Muscle of leg (tissue), 11 donors: ENCODE data around the gene TLN1. TPM values are rescaled to one million over a fixed set of nuclear protein-coding genes. Genes with fewer than 3 reads are reported as not detected.

Experiments used
- DNase-seq: peaks from one replicate; pipeline ENCODE4 v3.0.0; 2013
- H3K27ac ChIP-seq: one replicate; pipeline ENCODE4 v1.5.1; 2013; ENCODE audit warnings: mild to moderate bottlenecking, low read length, control low read depth
- H3K27me3 ChIP-seq: one replicate; pipeline ENCODE4 v1.6.1; 2013; ENCODE audit warnings: low read length; ENCODE audit not compliant: control insufficient read depth, insufficient read depth
- H3K36me3 ChIP-seq: one replicate; pipeline ENCODE4 v1.6.1; 2013; ENCODE audit warnings: low read length; ENCODE audit not compliant: control insufficient read depth, insufficient read depth
- H3K4me1 ChIP-seq: one replicate; pipeline ENCODE4 v1.6.1; 2013; ENCODE audit warnings: low read length; ENCODE audit not compliant: control insufficient read depth, insufficient read depth
- H3K4me3 ChIP-seq: one replicate; pipeline ENCODE4 v1.5.1; 2013; ENCODE audit warnings: low read length, control low read depth
- H3K9me3 ChIP-seq: replicated peaks from 2 replicates; pipeline ENCODE4 v1.6.1; 2013; ENCODE audit warnings: low read depth, low read length; ENCODE audit not compliant: control insufficient read depth
- WGBS: methylation state at CpG from one replicate; pipeline ENCODE4 v1.1.5; 2013; ENCODE audit warnings: missing lambda C conversion rate; ENCODE audit not compliant: insufficient coverage; 5-methylcytosine and 5-hydroxymethylcytosine counted together
- polyA plus RNA-seq, 8 donors: library from polyadenylated mRNA; unstranded; fragments of 120-200 nt; gene quantifications; one replicate each; pipeline versions ENCODE4 v1.2.1 to v1.2.3, GENCODE V29; 2013; ENCODE audit warnings: inconsistent platforms in 1 of 8, low replicate concordance in 1 of 8; ENCODE audit not compliant: insufficient read length in 8 of 8, insufficient read depth in 1 of 8
- total RNA-seq: library from RNA; stranded (reverse); fragments of 120-200 nt; gene quantifications from one replicate; pipeline ENCODE4 v1.2.4, GENCODE V29; 2013

TLN1 gene
- total and polyA plus RNA-seq, 9 donors, result 78.0 to 133 (median 115) TPM

GRCh38 chr9:35667939-35668338 lies 64.1 kb downstream of the TLN1 start:
- no peak overlapping the region for H3K4me3 ChIP-seq
- WGBS, result 100% methylated on average over 1 of the region's 3 CpGs
- peaks cover 4% of the 10 kb centered on the region for H3K36me3 ChIP-seq
- no peaks in the 10 kb centered on the region for H3K9me3 ChIP-seq
- H3K27me3 ChIP-seq, result no peaks in the 10 kb centered on the region
- DNase-seq, result no peak
- H3K27ac ChIP-seq, result no peak overlapping the region
- peaks cover 19% of the 10 kb centered on the region for H3K4me1 ChIP-seq

- no peak overlapping the region for H3K27ac ChIP-seq
- peaks cover 16% of the 10 kb centered on the region for H3K36me3 ChIP-seq
- no peaks in the 10 kb centered on the region for H3K9me3 ChIP-seq
- no peak overlapping the region for H3K4me3 ChIP-seq
- no peaks in the 10 kb centered on the region for H3K27me3 ChIP-seq
- no peak for DNase-seq
- WGBS, result 90% methylated on average over 4 of the region's 5 CpGs
- H3K4me1 ChIP-seq, result peaks cover 31% of the 10 kb centered on the region
Measured at GRCh38 chr9:35666549-35666948, 65.4 kb downstream of the TLN1 start.

GRCh38 chr9:35666045-35666444 lies 66.0 kb downstream of the TLN1 start:
- Histone ChIP-seq H3K27me3 (no peaks in the 10 kb centered on the region), H3K4me3 (no peak overlapping the region), H3K4me1 (peaks cover 36% of the 10 kb centered on the region), H3K36me3 (peaks cover 21% of the 10 kb centered on the region), H3K9me3 (no peaks in the 10 kb centered on the region), H3K27ac (no peak overlapping the region)
- no CpG with 5 or more reads among the region's 1 CpG for WGBS
- no peak for DNase-seq

GRCh38 chr9:35665471-35665818 lies 66.5 kb downstream of the TLN1 start:
- Histone ChIP-seq H3K4me3 (peak overlapping the region; percentile 61), H3K9me3 (no peaks in the 10 kb centered on the region), H3K4me1 (peaks cover 42% of the 10 kb centered on the region), H3K36me3 (peaks cover 27% of the 10 kb centered on the region), H3K27ac (no peak overlapping the region), H3K27me3 (no peaks in the 10 kb centered on the region)
- DNase-seq, result no peak
- WGBS, result 0% methylated on average over 2 of the region's 5 CpGs

- Histone ChIP-seq H3K27me3 (no peaks in the 10 kb centered on the region), H3K36me3 (peaks cover 33% of the 10 kb centered on the region), H3K9me3 (no peaks in the 10 kb centered on the region), H3K4me3 (peak within 1 kb of the TSS; percentile 61), H3K27ac (peak within 1 kb of the TSS; percentile 25), H3K4me1 (peaks cover 46% of the 10 kb centered on the region)
- DNase-seq, result peak; percentile 89
- WGBS, result 4% methylated on average over 55 of the region's 58 CpGs
Measured at GRCh38 chr9:35664531-35665470, 67.2 kb downstream of the TLN1 start, which contains the start of gene ARHGEF39. TSS of gene ARHGEF39 (minus strand) at chr9:35665195. CDS start at chr9:35665169, 26 bp downstream.

- peaks cover 33% of the 10 kb centered on the region for H3K36me3 ChIP-seq
- no peaks in the 10 kb centered on the region for H3K9me3 ChIP-seq
- H3K4me1 ChIP-seq, result peaks cover 53% of the 10 kb centered on the region
- H3K27me3 ChIP-seq, result no peaks in the 10 kb centered on the region
- no peak overlapping the region for H3K4me3 ChIP-seq
- no peak overlapping the region for H3K27ac ChIP-seq
- no peak for DNase-seq
- WGBS, result 88% methylated on average over 7 of the region's 7 CpGs
Measured at GRCh38 chr9:35662437-35662836, 69.6 kb downstream of the TLN1 start.

GRCh38 chr9:35661756-35662350 lies 70.1 kb downstream of the TLN1 start:
- DNase-seq, result no peak
- no peak overlapping the region for H3K4me3 ChIP-seq
- H3K27me3 ChIP-seq, result no peaks in the 10 kb centered on the region
- no peaks in the 10 kb centered on the region for H3K9me3 ChIP-seq
- H3K36me3 ChIP-seq, result peaks cover 33% of the 10 kb centered on the region
- peaks cover 58% of the 10 kb centered on the region for H3K4me1 ChIP-seq
- H3K27ac ChIP-seq, result peak overlapping the region; percentile 62
- WGBS, result 75% methylated on average over 2 of the region's 3 CpGs

- no peaks in the 10 kb centered on the region for H3K27me3 ChIP-seq
- 58% methylated on average over 7 of the region's 9 CpGs for WGBS
- no peaks in the 10 kb centered on the region for H3K9me3 ChIP-seq
- peaks cover 33% of the 10 kb centered on the region for H3K36me3 ChIP-seq
- DNase-seq, result no peak
- H3K27ac ChIP-seq, result peak overlapping the region; percentile 64
- peaks cover 57% of the 10 kb centered on the region for H3K4me1 ChIP-seq
- no peak overlapping the region for H3K4me3 ChIP-seq
Measured at GRCh38 chr9:35660966-35661415, 71.0 kb downstream of the TLN1 start.

GRCh38 chr9:35659340-35659739 lies 72.7 kb downstream of the TLN1 start:
- DNase-seq, result no peak
- peak overlapping the region; percentile 93 for H3K4me3 ChIP-seq
- peaks cover 33% of the 10 kb centered on the region for H3K36me3 ChIP-seq
- peaks cover 50% of the 10 kb centered on the region for H3K4me1 ChIP-seq
- no peaks in the 10 kb centered on the region for H3K27me3 ChIP-seq
- peak overlapping the region; percentile 100 for H3K27ac ChIP-seq
- H3K9me3 ChIP-seq, result no peaks in the 10 kb centered on the region
- 65% methylated on average over 3 of the region's 3 CpGs for WGBS

GRCh38 chr9:35658968-35659220 lies 73.1 kb downstream of the TLN1 start:
- Histone ChIP-seq H3K4me1 (peaks cover 48% of the 10 kb centered on the region), H3K4me3 (peak overlapping the region; percentile 93), H3K36me3 (peaks cover 33% of the 10 kb centered on the region), H3K9me3 (no peaks in the 10 kb centered on the region), H3K27me3 (no peaks in the 10 kb centered on the region), H3K27ac (peak overlapping the region; percentile 100)
- DNase-seq, result peak; percentile 67
- 0% methylated on average over 2 of the region's 2 CpGs for WGBS
